K562 (cell line): Measurements from ENCODE around the gene CALM1. TPM values are rescaled to one million over a fixed set of nuclear protein-coding genes. Genes with fewer than 3 reads are reported as not detected.

ENCODE experiments used
- CHD4 ChIP-seq: fragments of 200-600 bp; sonication (generic); IDR thresholded peaks from 3 replicates; pipeline ENCODE4 v1.6.1; 2012; ENCODE audit warnings: low read depth, mild to moderate bottlenecking, mixed read lengths, low read length, inconsistent platforms; ENCODE audit not compliant: insufficient read depth, insufficient replicate concordance, poor library complexity, severe bottlenecking
- ETV6 ChIP-seq, 3 experiments: fragments of 150-350 bp in 1 of 3; sonication (generic) in 1 of 3; formaldehyde crosslinking in 1 of 3; IDR thresholded peaks; 2 replicates each; pipeline versions ENCODE4 v1.6.1 to v1.8.0; 2014 to 2022; ENCODE audit warnings: borderline replicate concordance in 2 of 3, low read depth in 2 of 3, antibody characterized with exemption in 1 of 3, low read length in 1 of 3, mild to moderate bottlenecking in 1 of 3, missing genetic modification reagents in 1 of 3
- HEY1 ChIP-seq: fragments of 250-450 bp; sonication (Bioruptor Pico); IDR thresholded peaks from 2 replicates; pipeline ENCODE4 v1.5.0; 2020; ENCODE audit warnings: mild to moderate bottlenecking, moderate library complexity, borderline replicate concordance
- HMG20A ChIP-seq: fragments of 450-650 bp; formaldehyde crosslinking; conservative IDR thresholded peaks from 2 replicates; pipeline ENCODE4 v1.4.0; 2020; ENCODE audit warnings: mild to moderate bottlenecking, mixed read lengths
- KLF1 ChIP-seq: fragments of 450-650 bp; IDR thresholded peaks from 2 replicates; pipeline ENCODE4 v1.6.1; 2016; ENCODE audit warnings: missing genetic modification characterization, missing compliant biosample characterization
- PCBP2 ChIP-seq: fragments of 200-400 bp; formaldehyde crosslinking; IDR thresholded peaks from 2 replicates; pipeline ENCODE4 v1.6.1; 2018; ENCODE audit warnings: low read length, low read depth, mild to moderate bottlenecking, moderate library complexity; ENCODE audit not compliant: poor library complexity, severe bottlenecking
- SIN3A ChIP-seq, 2 experiments: fragments of 150-350 bp in 1 of 2; IDR thresholded peaks; 2 replicates each; pipeline ENCODE4 v1.6.1; 2011 to 2016; ENCODE audit warnings: borderline replicate concordance in 2 of 2, low read depth in 2 of 2, low read length in 2 of 2, mild to moderate bottlenecking in 2 of 2, moderate library complexity in 2 of 2; ENCODE audit not compliant: control insufficient read depth in 1 of 2
- SMARCB1 ChIP-seq: IDR thresholded peaks from 2 replicates; pipeline ENCODE4 v1.6.1; 2011; ENCODE audit warnings: improper control_type of control experiment, low read depth; ENCODE audit not compliant: insufficient read length
- ZFX ChIP-seq: sonication (generic); formaldehyde crosslinking; IDR thresholded peaks from 2 replicates; pipeline ENCODE4 v1.8.0; 2022; ENCODE audit warnings: mild to moderate bottlenecking, missing genetic modification reagents, moderate library complexity
- polyA plus RNA-seq, 8 experiments: library from polyadenylated mRNA; depleted of rRNA in 4 of 8; stranded (reverse) in 5 of 8; unstranded in 3 of 8; fragments of >200 nt; fragmentation: Nextera tagmentation in 2 of 8; fragmentation: Illumina TruSeq in 1 of 8; extraction: Ambion mirVana in 2 of 8; extraction: Trizol in 1 of 8; gene quantifications; 2 replicates each; pipeline versions ENCODE4 v1.2.1 to v1.2.3, GENCODE V29; 2011 to 2014; ENCODE audit warnings: inconsistent platforms in 1 of 8, missing spikeins in 1 of 8
- total RNA-seq, 7 experiments: library from RNA; depleted of rRNA in 6 of 7; stranded (reverse); fragments of >200 nt in 6 of 7; fragmentation: Illumina TruSeq in 2 of 7; extraction: Trizol in 2 of 7; gene quantifications; 2 replicates each; pipeline versions ENCODE4 v1.2.1 to v1.2.3, GENCODE V29; 2011 to 2021; ENCODE audit warnings: low replicate concordance in 1 of 7
- TF ChIP-seq, protein P1 (sequence below): fragments of 450-650 bp; formaldehyde crosslinking; conservative IDR thresholded peaks from 2 replicates; pipeline ENCODE4 v1.4.0; 2022; ENCODE audit warnings: mild to moderate bottlenecking, missing genetic modification characterization
- TF ChIP-seq, protein P2 (sequence below), 2 experiments: fragments of 450-650 bp in 1 of 2; sonication (generic) in 1 of 2; formaldehyde crosslinking; conservative IDR thresholded peaks; 2 replicates each; pipeline versions ENCODE4 v1.4.0 to v1.8.1; 2020 to 2022; ENCODE audit warnings: mild to moderate bottlenecking in 1 of 2, missing genetic modification reagents in 1 of 2
- TF ChIP-seq, protein P3 (sequence below), 2 experiments: fragments of 450-650 bp in 1 of 2; sonication (generic) in 1 of 2; formaldehyde crosslinking in 1 of 2; IDR thresholded peaks; 2 replicates each; pipeline versions ENCODE4 v1.7.1 to v1.9.0; 2016 to 2022; ENCODE audit warnings: inconsistent platforms in 1 of 2, mild to moderate bottlenecking in 1 of 2, missing genetic modification reagents in 1 of 2
- TF ChIP-seq, protein P4 (sequence below): IDR thresholded peaks from 2 replicates; pipeline ENCODE4 v1.6.1; 2011; ENCODE audit not compliant: insufficient read length; ENCODE audit errors: extremely low read depth

The CALM1 gene
- total and polyA plus RNA-seq, 9 of the 15 experiments (the other 6 are each of a cell fraction or from before 2014, with no cell fraction given): 48.0 to 269 (median 158) TPM

DNA sequence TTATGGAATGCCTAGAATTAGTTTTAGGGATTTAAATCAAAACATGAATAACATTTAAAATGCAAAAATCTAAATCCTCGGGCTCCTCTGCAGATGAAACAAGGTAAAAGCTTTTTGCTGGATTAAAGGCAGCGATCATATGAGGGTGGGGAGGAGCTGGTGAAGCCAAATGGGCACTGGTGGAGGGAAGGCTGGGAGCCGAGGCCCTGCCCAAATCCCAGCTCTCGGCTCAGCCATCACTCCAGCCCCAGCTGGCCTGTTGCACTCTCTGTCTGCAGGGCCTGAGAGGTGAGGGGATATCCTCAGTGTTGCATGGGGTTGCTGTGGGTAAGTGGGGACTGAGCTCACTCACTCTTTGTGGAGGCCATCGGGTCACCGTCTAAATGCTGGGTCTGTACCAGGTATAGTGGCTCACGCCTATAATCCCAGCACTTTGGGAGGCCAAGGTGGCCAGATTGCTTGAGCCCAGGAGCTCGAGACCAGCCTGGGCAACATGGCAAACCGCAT lies 28.6 kb downstream of the CALM1 start (continued):
- TF ChIP-seq, protein P1, sequence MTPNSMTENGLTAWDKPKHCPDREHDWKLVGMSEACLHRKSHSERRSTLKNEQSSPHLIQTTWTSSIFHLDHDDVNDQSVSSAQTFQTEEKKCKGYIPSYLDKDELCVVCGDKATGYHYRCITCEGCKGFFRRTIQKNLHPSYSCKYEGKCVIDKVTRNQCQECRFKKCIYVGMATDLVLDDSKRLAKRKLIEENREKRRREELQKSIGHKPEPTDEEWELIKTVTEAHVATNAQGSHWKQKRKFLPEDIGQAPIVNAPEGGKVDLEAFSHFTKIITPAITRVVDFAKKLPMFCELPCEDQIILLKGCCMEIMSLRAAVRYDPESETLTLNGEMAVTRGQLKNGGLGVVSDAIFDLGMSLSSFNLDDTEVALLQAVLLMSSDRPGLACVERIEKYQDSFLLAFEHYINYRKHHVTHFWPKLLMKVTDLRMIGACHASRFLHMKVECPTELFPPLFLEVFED (CRISPR knock-in tag): no peak
- TF ChIP-seq SIN3A (IDR thresholded peaks at IDR 0.05; ENCODE audit: borderline replicate concordance in 2 of 2, control insufficient read depth in 1 of 2, low read depth in 2 of 2, low read length in 2 of 2): no peak
- TF ChIP-seq ETV6 (IDR thresholded peaks at IDR 0.05; ENCODE audit: borderline replicate concordance in 1 of 2, low read depth in 2 of 2, low read length in 1 of 2): no peak
- no peak for TF ChIP-seq ETV6 (CRISPR knock-in tag; IDR thresholded peaks at IDR 0.05; ENCODE audit: borderline replicate concordance)
- TF ChIP-seq ZFX: no peak
- TF ChIP-seq CHD4: no peak
- no peak for TF ChIP-seq KLF1 (tag)
- TF ChIP-seq PCBP2: no peak
- TF ChIP-seq, protein P2, sequence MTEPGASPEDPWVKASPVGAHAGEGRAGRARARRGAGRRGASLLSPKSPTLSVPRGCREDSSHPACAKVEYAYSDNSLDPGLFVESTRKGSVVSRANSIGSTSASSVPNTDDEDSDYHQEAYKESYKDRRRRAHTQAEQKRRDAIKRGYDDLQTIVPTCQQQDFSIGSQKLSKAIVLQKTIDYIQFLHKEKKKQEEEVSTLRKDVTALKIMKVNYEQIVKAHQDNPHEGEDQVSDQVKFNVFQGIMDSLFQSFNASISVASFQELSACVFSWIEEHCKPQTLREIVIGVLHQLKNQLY (CRISPR knock-in tag; conservative IDR thresholded peaks at IDR 0.05): no peak
- no peak for TF ChIP-seq SMARCB1
- TF ChIP-seq, protein P3, sequence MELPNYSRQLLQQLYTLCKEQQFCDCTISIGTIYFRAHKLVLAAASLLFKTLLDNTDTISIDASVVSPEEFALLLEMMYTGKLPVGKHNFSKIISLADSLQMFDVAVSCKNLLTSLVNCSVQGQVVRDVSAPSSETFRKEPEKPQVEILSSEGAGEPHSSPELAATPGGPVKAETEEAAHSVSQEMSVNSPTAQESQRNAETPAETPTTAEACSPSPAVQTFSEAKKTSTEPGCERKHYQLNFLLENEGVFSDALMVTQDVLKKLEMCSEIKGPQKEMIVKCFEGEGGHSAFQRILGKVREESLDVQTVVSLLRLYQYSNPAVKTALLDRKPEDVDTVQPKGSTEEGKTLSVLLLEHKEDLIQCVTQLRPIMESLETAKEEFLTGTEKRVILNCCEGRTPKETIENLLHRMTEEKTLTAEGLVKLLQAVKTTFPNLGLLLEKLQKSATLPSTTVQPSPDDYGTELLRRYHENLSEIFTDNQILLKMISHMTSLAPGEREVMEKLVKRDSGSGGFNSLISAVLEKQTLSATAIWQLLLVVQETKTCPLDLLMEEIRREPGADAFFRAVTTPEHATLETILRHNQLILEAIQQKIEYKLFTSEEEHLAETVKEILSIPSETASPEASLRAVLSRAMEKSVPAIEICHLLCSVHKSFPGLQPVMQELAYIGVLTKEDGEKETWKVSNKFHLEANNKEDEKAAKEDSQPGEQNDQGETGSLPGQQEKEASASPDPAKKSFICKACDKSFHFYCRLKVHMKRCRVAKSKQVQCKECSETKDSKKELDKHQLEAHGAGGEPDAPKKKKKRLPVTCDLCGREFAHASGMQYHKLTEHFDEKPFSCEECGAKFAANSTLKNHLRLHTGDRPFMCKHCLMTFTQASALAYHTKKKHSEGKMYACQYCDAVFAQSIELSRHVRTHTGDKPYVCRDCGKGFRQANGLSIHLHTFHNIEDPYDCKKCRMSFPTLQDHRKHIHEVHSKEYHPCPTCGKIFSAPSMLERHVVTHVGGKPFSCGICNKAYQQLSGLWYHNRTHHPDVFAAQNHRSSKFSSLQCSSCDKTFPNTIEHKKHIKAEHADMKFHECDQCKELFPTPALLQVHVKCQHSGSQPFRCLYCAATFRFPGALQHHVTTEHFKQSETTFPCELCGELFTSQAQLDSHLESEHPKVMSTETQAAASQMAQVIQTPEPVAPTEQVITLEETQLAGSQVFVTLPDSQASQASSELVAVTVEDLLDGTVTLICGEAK (IDR thresholded peaks at IDR 0.05): no peak
- TF ChIP-seq, protein P3 (CRISPR knock-in tag; IDR thresholded peaks at IDR 0.05): no peak
- no peak for TF ChIP-seq HMG20A
- TF ChIP-seq, protein P4, sequence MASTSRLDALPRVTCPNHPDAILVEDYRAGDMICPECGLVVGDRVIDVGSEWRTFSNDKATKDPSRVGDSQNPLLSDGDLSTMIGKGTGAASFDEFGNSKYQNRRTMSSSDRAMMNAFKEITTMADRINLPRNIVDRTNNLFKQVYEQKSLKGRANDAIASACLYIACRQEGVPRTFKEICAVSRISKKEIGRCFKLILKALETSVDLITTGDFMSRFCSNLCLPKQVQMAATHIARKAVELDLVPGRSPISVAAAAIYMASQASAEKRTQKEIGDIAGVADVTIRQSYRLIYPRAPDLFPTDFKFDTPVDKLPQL: no peak
- no peak for TF ChIP-seq HEY1 (CRISPR knock-in tag)
